Inflammatory macrophage treated with lipopolysaccharide for 4 hours (primary cell): ENCODE measurements around the gene NAPA.
"Not testable (repeated sequence)": the region's sequence is repeated elsewhere in the genome, so short reads cannot be mapped to it uniquely, and the experiment has no call there.

Experiments
- DNase-seq: peaks from one replicate; pipeline ENCODE4 v3.0.0-alpha.2; 2020

NAPA gene

DNA sequence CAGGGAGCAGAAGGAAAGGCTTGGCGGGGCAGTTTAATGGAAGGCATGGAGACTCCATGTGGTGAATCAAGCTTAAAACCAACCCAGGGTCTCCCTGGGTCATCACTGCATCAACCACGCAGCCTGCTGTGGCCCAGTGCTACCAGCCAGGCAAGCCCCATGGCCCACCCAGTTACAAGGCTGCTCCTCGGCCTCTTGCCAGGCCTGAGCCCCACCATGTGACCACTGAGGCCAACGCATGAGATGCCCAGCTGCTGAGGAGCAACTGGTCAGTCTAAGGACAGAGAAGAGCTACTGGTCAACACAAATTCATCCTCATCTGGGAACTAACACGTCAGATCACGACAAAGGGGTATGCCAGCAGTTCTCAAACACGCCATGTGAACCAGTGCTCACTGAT is 15.5 kb downstream of the NAPA start:
- DNase-seq: no peak

DNA sequence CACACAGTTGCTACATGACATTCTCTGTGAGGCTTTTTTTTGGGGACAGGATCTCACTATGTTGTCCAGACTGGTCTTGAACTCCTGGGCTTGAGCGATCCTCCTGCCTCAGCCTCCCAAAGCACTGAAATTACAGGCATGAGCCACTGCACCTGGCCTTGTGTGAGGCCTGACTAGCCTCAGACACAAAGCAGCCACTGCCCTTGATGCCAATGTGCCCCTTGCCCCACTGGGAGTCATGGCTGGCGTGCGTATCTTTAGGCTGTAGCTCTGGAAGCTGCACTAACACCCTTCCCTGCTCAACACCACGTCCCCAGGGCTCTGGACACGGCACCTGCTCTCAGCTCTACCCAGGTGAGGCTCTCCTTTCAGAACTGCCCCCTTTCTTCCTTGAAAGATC is 16.3 kb downstream of the NAPA start:
- no peak for DNase-seq

DNA sequence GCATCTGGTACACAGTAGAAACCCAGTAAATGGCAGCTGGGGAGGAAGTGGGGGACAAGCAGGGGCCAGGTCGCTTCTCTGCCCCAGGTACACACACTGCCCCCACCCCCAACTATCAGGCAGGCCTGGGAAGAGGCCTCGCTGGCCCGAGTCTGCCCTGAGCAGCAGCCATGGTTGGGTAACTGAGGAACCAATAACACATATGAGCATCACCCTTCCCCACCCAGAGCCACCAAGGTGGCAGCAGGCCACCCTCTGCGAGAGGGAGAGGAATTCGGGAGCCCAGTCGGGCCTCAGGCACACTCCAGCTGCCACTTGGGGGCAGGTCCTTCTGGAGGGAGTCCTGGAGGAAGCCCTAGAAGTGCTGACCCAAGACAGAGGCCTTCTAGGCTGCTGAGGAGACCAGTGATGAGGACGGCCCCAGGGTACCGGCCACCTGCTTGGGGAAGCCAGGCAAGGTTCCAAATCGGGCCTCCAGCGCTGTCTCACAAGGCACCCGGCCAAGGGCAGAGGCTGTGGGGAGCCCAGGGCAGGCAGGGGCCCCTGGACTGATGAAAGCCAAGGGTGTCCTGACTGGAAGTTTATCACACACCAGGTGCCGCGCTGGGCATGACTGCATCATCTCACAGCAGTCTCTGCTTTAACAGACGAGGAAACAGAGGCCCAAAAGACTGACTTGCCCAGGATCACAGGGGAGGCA is 16.9 kb downstream of the NAPA start:
- DNase-seq: no peak

DNA sequence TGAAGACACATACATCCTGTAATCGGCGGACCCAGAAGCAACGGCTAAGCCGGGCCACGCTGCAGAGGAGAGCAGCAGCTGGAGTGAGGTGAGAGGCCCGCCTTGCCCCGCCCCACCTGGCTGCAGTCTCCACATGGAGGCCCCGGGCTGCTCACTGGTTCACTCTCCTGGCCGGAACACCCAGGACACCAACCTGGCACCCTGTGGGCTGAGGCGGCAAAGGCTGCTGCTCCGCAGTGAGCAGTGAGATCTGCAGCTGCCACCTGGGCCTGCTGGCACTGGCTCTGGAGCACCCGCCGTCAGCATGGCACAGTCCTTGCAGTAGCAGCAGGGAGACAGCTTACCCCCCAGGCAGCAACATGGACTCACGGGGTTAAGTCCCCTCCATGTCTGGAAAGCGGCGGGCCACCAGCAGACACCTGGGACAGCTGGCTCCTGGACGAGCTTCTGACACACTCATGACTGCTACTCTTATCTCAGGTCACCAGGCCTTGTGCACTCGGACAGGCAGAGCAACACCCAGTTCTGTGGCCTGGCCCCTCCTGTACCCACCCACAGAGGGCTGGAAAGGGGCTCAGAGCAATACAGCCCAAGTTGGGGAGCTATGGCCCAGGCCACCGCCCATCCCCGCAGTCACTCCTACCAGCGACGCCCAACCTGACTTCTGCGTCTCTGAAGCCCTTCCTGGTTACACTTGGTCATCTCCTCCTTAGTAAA is 17.7 kb downstream of the NAPA start:
- DNase-seq: no peak

DNA sequence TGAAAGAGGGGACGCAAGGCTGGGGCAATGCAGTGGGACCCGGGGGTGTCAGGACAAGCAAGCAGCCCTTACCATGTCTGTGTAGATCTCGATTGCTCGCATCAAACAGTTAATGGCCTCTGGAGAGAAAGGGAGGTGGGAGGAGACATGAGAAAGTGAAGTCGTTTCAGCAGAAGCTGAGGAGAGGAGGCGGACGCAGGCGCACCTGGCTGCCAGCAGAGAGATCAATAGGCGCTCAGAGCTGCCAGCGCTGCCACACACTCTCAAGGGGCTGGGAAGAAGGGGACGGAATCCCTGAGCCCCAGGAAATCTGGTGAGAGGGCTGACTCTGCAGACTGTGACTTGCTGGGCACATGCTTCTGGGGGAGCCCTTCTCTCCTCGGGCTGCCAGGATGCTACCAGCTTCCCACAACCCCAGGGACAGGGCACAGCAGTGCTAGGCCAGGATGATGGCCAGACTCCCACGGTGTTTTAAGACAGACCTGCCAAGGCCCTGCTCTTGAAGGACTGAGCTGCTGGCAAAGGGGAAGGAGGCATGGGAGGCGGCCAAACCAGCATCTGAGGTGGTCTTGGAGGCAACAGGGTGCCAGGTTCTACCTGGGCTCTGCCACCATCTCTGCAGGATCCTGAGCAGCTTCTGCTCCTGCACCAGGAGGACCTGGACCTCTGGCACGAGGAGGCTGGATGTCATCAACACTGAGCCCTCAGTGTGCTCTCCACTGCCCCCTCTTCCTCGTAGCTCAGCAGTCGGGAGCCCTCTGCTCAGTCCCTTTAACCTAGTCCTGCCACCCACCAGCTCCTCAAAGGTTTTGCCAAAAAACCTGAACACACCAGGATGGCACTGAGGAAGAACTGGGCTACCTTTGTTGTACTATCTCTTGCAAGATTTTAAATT is 19.1 kb downstream of the NAPA start:
- DNase-seq: no peak

DNA sequence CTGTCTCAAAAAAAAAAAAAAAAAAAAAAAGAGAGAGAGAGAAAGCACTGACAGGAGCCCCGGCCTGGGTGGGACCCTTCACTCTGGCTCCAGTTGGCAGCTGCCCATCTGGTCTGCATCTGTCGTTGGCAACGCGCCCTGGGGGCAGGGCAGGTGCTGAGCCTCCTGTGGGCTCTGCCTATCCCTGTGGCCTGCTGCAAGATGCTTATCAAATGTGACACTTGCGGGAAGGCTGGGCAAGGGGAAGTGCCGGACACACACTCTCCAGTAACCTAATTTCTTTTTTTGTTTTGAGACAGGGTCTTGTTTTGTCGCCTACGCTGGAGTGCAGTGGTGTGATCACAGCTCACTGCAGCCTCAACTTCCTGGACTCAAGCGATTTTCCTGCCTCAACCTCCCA is 20.1 kb downstream of the NAPA start:
- no peak for DNase-seq

DNA sequence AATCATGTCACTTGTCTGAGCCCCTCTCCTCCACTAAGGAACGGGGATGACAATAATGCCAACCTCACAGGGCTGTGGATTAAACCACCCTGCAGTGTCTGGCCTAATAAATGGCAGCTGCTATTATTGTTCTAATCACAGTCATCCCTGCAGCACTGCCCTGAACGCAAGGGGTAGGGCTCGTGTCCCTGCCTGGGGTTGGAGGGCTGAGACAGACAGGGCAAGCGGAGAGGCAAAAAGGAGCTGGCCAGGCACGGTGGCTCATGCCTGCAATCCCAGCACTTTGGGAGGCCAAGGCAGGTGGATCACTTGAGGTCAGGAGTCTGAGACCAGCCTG is 20.7 kb downstream of the NAPA start:
- DNase-seq: no peak

DNA sequence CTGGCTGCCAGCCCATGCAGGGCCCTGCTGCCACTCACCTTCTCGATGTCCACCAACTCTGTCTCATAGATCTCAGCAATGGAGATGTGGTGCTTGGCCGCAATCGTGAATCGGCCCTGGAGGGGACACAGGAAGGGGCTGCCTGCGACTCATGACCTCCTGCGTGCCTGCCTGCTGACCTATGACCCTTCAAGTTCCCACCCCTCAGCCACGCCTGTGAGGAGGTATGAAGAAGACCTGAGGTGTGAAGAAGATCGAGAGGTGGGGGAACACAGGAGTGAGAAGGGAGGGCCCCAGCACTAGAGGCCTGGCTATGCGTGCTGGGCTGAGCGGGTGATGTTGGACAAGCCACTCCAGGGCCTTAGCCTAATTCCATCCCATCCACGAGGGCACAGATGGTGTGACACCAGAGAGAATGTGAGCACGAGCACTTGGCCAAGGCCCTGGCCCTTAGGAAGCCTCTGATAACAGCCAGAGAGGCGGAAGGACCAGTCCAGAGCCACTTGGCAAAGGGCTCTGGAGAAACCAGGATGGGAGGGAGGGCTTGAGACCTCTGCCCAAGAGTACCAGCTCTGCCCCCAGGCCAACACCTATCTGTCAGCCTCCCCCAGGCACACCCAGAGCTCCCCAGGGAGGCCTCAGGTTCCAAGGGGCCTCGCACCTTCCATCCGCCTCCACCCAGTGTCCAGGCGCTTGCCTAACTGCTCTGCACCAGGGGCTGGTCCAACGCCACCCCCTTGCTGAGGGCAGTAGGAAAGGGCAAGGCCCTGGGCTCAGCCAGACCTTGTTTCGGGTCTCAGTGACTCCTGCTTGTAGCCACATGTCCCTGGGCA is 21.3 kb downstream of the NAPA start:
- DNase-seq: no peak

DNA sequence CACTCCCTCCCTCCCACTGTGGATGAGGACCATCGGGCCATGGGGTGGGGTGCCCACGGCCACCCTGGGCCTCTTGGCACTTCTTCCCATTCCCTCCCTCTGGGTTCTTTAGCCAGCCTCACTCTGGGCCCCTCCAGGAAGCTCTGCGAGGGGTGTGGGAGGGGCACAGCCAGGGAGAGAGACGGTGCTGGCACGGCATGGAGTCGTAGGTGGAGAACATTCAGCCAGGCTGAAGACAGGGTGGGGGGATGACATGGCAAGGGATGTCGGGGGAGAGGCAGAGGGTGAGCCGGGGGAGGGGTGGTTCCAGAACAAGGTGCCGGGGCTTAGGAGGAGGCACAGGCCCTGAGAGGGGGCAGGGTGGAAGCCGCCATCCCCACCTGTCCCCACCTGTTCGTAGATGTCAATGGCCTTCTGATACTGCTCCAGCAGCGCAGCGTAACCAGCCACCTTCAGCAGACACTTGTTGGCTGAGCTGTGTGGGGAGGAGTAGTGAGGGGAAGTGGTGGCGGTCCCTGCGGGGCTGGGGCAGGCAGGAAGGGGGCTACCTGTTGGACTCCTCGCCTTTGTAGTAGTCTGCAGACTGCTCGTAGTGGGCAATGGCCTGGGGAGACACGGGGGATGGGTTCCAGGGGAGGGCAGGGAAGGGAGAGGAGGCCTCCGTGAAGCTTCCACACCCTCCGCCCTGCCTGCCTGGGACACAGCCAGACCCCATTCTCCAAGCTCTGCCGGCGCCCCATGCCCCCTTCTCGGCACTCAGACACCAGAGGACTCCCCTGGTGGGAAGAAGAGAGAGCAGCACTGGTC is 22.1 kb downstream of the NAPA start:
- DNase-seq: no peak

DNA sequence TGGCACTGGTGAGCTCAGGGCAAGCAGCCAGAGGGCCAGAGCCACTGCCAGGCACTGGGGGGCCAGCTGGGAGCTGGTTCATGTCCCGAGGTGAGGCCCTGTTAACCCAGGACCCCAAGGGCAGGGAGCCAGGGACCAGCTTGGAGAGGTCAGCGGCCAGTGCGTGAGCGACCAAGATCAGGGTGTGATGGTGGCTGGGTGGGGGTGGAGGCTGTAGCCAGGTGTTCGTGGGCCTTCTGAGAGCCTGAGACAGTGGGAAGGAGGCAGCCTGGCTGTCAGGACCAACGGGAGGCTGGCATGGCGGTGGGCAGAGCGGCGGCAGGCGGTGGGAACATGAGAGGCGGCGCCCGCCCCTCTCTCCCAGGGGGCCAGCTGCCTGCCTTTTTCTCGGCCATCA is 22.7 kb downstream of the NAPA start:
- DNase-seq: no peak

DNA sequence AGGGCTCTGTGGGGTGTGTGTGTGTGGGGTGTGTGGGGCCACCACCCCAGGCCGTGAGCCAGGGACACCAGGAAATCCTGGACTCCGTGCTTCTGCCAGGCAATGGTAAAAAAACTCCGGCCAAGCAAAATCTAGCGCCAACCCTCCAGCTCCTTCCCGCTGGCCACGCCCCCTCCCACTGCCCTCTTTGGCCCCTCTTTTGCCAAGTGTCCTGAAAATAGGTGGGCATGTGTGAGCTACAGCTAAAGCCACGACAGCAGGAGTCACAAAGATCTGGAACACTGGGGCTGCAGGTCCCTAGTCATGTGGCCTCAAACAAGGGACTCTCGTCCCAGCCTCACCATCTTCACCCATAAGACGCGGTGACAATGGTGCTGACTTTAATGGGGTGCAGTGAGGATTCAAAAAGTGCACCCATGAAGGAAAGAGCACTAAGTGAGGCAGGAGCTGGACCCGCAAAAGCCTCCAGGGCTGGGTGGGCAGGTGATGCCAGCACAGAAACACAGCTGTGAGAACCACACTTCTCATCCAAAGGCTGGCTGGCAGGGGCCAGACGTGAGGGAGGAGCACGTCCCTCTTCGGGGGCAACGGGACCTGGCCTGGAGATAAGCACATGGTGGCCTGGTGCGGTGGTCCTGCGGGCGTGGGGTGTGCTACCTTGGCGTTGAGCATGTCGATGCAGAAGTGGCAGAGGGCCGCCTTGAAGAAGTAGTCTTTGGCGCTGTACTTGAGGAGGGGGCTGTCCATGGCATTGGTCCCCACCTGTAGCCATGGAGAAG is 23.3 kb downstream of the NAPA start:
- DNase-seq: no peak

DNA sequence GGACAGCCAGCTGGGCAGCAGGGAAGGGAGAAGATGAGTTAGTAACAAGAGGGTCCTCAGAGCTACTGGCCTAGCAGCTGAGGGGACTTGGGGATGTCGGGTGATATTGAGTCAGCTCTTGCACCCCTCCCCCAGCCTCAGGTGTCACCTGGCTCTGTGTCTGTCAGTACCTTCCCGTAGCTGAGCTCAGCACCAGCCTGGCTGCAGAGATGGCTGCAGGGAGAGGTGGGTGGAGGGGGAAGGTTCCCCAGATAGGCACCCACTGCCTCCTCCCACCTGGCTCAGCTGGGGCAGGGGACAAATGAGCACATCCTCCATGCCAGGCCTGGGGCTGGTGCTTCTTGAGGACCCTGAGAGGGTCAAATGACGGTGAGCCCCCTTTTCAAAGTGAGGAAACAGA is 24.0 kb downstream of the NAPA start:
- no peak for DNase-seq

DNA sequence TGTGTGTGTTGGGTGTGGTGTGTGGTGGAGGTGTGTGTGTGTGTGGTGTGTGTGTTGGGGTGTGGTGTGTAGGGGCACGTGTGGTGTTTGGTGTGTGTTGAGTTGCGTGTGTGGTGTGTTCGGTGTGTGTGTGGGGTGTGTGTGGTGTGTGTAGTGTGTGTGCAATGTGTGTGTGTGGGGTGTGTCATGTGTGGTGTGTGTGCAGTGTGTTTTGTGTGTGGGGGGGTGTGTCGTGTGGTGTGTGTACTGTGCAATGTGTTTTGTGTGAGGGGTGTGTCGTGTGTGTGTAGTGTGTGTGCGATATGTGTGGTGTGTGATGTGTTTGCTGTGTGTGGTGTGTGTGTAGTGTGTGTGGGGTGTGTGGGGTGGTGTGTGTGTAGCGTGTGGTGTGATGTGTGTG is 24.8 kb downstream of the NAPA start:
- DNase-seq: no peak

DNA sequence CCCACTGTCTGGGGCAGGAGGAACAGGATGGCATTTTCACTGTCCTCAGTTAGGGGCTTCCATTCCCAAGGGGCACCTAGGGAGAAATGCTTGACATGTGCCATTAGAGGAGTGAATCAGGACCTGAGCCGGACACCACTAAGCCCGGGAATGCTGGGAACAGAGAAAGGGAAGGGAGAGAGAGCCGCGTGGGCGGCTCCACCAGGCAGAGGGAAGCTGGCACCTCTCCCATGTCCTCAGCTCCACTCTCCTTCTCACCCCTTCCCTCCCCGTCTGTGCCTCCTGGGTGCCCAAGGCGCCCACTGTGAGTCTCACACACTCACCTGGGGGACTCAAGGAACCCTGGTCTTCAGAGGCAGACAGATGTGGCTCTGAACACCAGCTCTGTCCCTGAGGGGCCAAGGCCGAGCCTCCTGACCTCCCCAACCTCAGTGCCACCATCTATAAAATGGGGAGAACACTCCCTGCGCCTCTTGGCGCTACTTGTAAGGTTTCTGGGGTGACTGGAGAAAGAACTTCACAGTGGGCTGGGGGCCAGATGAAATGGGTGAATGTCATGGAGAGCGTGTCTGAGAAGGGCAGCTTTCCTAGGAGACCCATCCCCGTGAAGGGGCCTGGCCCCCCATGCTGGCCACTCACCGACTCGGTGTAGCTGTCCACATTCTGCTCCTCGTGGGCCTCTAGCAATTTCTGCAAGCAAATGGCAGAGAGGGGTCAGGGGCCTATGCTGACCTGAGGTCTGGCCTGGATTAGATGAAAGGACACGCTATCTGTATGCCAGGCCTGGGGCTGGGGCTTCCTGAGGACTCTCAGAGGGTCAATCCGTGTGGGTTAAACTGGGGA is 25.6 kb downstream of the NAPA start:
- no peak for DNase-seq

DNA sequence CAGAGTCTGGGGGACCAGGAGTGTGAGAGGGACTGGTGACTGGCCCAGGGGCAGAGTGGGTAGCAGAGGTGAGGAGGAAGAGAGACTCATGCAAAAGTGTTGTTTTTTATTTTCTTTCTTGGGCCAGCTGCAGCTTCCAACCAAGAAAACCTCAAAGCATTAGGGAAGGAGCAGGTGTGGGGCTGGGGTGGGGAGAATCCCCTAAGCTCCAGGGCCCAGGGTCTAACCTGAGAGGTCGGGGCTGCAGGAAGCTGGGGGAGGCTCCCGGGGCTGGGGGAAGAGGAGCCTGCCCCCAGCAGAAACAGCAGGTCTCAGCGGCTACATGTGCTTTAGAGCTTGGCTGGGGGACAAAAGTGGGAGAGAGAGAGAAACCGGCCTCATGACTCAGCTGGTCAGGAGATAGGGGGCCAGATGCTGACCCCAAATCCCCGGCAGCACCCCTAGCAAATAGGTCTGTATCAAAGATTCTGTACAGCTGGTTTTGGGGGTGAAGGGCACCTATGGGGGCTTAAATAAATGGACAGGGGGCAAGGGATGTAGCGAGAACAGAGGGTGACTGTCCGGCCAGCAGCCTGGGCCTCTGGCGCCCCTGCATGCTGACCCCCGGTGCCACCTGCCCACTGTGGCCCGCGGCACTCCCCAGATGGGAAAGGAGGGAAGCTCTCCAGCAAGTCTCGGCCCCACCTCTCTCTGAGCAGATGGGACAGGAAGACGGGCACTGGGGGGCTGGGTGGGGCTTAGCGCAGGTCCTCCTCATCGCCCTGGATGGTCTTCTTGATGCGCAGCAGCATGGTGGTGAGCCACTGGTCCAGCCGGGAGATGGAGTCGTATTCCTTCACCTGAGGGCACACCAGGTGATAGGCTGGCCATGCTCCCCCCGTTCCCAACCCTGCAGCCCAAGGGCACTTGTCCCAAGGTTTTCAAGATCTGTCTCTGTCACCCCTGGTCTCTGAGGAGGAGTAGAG is 27.0 kb downstream of the NAPA start:
- DNase-seq: no peak

DNA sequence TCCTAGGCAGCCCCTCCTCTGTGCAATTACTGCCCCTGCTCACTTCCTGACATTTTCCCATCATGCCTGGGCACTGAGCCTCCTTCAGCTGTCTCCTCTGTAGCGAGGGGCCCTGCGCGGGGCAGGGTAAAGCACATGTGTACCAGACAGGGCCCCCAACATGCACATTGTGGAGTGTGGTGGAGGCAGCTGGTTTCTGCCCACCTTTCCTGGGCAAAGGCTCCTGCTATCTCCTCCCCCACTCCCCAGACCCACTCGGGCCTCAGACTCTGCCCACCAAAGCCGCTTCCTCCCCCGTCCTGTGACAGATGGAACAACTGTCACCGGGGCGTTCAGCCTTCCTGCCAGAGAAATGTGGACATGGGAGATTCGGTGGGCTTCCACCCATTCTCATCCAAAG is 28.0 kb downstream of the NAPA start:
- no peak for DNase-seq

DNA sequence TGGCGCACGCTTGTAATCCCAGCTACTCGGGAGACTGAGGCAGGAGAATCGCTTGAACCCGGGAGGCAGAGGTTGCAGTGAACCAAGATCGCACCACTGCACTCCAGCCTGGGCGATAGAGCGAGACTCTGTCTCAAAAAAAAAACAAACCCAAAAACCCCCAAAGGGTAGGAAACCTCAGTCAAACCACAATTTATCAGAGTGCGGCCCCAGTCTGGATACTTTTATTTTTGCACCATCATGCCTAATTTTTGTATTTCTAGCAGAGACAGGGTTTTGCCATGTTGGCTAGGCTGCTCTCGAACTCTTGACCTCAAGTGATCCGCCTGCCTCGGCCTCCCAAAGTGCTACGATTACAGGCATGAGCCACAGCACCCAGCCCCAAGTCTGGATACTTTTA is 28.6 kb downstream of the NAPA start:
- not testable (repeated sequence) for DNase-seq

DNA sequence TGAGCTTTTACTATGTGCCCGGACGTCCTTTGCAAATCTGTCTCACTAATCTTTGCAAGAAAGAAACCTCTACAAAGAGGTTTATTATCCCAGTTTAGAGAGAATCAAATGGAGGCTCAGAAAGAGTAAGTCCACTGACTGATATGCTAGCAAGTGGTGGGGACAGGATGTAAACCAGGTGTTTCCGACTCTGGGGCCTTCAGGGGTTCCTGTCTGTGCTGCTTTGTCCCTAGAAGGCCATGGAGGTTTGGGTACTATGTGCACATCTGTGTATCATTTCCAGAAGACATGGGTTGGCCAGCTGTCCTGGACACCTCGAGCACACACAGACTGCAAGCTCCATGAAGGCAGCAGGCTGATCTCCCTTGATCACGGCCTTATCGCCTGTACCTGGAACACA is 29.7 kb downstream of the NAPA start:
- no peak for DNase-seq
